ENCODE data around the gene CSF1R. TPM values are rescaled to one million over a fixed set of nuclear protein-coding genes. Genes with fewer than 3 reads are reported as not detected.

Gene CSF1R
- total and polyA plus RNA-seq, 2 donors from 2014 or later, result 7.5 to 55.8 TPM

- Histone ChIP-seq H3K4me3 (ENCODE audit: low read length in 3 of 3) (no peak overlapping the region), H3K36me3 (ENCODE audit: control insufficient read depth in 2 of 3, insufficient read depth in 3 of 3, low read length in 3 of 3) (peaks cover 6 to 17% (median 11%) of the 10 kb centered on the region in 3 donors), H3K9me3 (ENCODE audit: control insufficient read depth in 2 of 3, insufficient read depth in 1 of 3, low read length in 3 of 3) (no peaks in the 10 kb centered on the region), H3K27me3 (ENCODE audit: control insufficient read depth, insufficient read depth, low read length) (no peaks in the 10 kb centered on the region), H3K27ac (ENCODE audit: low read depth in 2 of 2, low read length in 2 of 2) (peak overlapping the region in 1 of 2 donors; percentile 42), H3K9ac (ENCODE audit: low read length in 3 of 3) (no peak overlapping the region), H3K4me1 (ENCODE audit: control insufficient read depth in 2 of 3, insufficient read depth in 2 of 3, low read depth in 1 of 3, low read length in 3 of 3) (peaks cover 12 to 28% (median 15%) of the 10 kb centered on the region in 3 donors)
- intact Hi-C loops (cut with DNase I), result no loop called here
- TF ChIP-seq CTCF (IDR thresholded peaks at IDR 0.05; ENCODE audit: borderline replicate concordance, extremely low read depth, insufficient read depth), result no peak
- peak in 1 of 5 donors; percentile 62 for DNase-seq
- FAIRE-seq, result no peak
Measured at GRCh38 chr5:150133581-150134197, 47.3 kb upstream of the CSF1R start.

DNA sequence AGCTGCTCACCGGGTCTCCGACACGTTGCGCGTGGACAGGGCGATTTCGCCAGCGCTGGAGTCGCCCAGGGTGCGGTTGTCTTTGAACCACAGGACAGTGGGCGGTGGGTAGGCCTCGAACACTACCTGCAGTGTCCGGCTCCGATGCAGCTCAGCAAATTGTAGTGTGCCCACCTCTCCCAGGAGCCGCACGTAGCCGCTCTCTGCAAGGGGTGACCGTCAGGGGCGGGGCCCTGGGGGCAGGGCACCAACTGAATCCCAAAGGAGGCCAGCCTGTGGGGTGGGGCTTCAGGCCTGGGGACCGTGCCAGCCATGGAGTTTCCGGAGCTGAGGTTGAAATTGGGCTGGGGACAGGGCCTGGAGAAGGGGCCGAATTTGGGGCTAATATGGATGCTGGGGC lies 46.4 kb upstream of the CSF1R start:
- Histone ChIP-seq H3K36me3 (ENCODE audit: control insufficient read depth in 2 of 3, insufficient read depth in 3 of 3, low read length in 3 of 3) (peaks cover 6 to 19% (median 11%) of the 10 kb centered on the region in 3 donors), H3K27me3 (ENCODE audit: control insufficient read depth, insufficient read depth, low read length) (no peaks in the 10 kb centered on the region), H3K4me1 (ENCODE audit: control insufficient read depth in 2 of 3, insufficient read depth in 2 of 3, low read depth in 1 of 3, low read length in 3 of 3) (peaks cover 5 to 19% (median 7%) of the 10 kb centered on the region in 3 donors), H3K27ac (ENCODE audit: low read depth in 2 of 2, low read length in 2 of 2) (no peak overlapping the region), H3K9ac (ENCODE audit: low read length in 3 of 3) (no peak overlapping the region), H3K9me3 (ENCODE audit: control insufficient read depth in 2 of 3, insufficient read depth in 1 of 3, low read length in 3 of 3) (no peaks in the 10 kb centered on the region), H3K4me3 (ENCODE audit: low read length in 3 of 3) (no peak overlapping the region)
- no peak for FAIRE-seq
- DNase-seq, result peak in 1 of 5 donors; percentile 69
- intact Hi-C loops (cut with DNase I), result no loop called here
- TF ChIP-seq CTCF (IDR thresholded peaks at IDR 0.05; ENCODE audit: borderline replicate concordance, extremely low read depth, insufficient read depth), result no peak

GRCh38 chr5:150131978-150132694 lies 45.8 kb upstream of the CSF1R start:
- Histone ChIP-seq H3K4me3 (ENCODE audit: low read length in 3 of 3) (no peak overlapping the region), H3K27me3 (ENCODE audit: control insufficient read depth, insufficient read depth, low read length) (no peaks in the 10 kb centered on the region), H3K9me3 (ENCODE audit: control insufficient read depth in 2 of 3, insufficient read depth in 1 of 3, low read length in 3 of 3) (no peaks in the 10 kb centered on the region), H3K36me3 (ENCODE audit: control insufficient read depth in 2 of 3, insufficient read depth in 3 of 3, low read length in 3 of 3) (peaks cover 6 to 19% (median 11%) of the 10 kb centered on the region in 3 donors), H3K4me1 (ENCODE audit: control insufficient read depth in 2 of 3, insufficient read depth in 2 of 3, low read depth in 1 of 3, low read length in 3 of 3) (peaks cover 2 to 18% (median 7%) of the 10 kb centered on the region in 3 donors), H3K27ac (ENCODE audit: low read depth in 2 of 2, low read length in 2 of 2) (no peak overlapping the region), H3K9ac (ENCODE audit: low read length in 3 of 3) (no peak overlapping the region)
- intact Hi-C loops (cut with DNase I), result no loop called here
- no peak for TF ChIP-seq CTCF (IDR thresholded peaks at IDR 0.05; ENCODE audit: borderline replicate concordance, extremely low read depth, insufficient read depth)
- FAIRE-seq (no peak), DNase-seq (peak in 1 of 5 donors; percentile 37)

Measured in kidney (tissue), 14 donors.